ENCODE results near the gene ANKRD30BL.
"Not testable (repeated sequence)": the region's sequence is repeated elsewhere in the genome, so short reads cannot be mapped to it uniquely, and the experiment has no call there.

ANKRD30BL gene, protein sequence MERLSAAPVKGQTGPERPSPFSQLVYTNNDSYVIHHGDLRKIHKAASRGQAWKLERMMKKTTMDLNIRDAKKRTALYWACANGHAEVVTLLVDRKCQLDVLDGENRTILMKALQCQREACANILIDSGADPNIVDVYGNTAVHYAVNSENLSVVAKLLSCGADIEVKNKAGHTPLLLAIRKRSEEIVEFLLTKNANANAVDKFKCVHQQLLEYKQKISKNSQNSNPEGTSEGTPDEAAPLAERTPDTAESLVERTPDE

DNA sequence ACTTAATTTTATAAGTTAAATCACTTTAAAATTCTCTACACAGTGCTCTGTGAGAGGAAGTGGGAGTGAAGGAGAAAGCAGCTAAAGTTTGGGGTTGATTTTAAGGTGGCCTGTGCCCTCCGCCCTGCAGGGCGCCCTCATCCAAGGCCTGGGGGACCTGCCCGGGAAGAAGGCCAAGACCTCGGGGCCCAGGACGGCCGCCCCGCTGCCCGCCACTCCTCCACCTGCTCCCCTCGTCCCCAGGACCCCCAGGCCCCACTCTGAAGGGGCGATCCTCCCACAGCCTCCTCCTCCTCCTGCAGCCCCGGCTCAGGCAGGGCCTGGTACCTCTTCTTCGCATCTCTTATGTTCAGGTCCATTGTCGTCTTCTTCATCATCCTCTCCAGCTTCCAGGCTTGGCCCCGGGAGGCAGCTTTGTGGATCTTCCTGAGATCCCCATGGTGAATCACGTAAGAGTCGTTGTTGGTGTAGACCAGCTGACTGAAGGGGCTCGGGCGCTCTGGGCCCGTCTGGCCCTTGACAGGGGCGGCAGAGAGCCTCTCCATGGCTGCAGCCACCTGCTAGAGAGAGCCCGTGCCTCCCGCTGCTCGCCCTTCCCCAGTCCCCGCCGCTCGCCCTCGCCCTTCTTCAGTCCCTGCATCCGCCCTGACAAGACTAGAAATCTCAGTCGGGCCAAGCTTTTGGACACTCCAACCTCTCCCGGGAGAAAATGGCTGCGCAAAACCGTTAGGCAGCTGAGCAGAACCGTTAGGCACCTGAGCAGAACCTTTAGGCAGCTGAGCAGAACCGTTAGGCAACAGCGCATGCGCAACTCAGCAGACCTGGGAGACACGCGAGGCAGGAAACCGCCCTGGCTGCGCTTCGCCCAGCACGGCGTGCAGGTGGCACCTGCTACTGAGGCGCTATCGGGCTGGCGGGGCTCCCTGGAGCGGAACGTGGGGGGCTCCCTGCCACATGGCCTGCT is at the start of gene ANKRD30BL:
Gene ANKRD30BL, minus strand, starts transcription at position 792 of the 964 bp plus-strand sequence. Its CDS starts 247 bp downstream, at position 545.
- DNase-seq (ENCODE audit: low spot score); POLR2A ChIA-PET (ENCODE audit: low non-redundant PET); CTCF ChIA-PET: not testable (repeated sequence)

DNA sequence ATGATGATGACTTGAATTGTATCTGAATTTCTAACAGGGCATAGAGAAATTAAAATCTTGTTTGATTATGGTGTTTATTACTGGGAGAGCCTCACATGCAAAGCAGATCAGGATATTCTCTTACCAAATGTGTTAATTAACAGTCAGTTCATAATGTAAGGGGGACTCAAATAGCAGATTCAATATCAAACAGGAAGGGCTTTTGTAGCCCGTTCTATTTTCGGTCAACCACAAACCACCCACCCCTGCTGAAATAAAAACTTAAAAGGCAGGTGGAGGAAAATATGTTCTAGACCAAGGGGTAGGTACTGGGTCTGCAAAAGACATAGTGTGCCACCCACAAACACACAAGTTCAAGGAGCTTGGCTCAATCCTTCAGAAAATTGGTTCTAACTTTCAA is 41.1 kb upstream of the ANKRD30BL start:
- DNase-seq (ENCODE audit: low spot score); CTCF ChIA-PET; H3K27ac ChIP-seq; POLR2A ChIA-PET (ENCODE audit: low non-redundant PET): not testable (repeated sequence)

More for the DNA sequence above, at the start of gene ANKRD30BL:
- not testable (repeated sequence) for H3K27ac ChIP-seq

DNA sequence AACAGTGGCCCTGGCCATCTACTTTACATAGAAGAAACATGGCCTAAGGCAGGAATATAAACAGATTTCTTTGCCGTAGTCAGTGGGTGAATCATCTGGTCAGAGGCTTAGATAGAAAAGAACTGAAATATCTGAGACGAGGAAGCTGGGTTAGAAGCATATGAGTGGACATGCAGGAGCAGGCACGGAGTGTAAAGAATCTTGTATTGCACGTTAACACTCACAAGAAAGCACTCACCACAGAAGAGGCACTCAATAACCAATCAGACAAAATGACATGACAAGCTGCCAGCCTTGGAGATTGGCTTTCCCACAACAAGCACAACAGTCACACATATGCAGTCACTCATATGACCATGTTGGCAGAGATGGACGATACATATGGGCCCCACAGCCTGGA is 31.1 kb upstream of the ANKRD30BL start:
- CTCF ChIA-PET; H3K27ac ChIP-seq; DNase-seq (ENCODE audit: low spot score); POLR2A ChIA-PET (ENCODE audit: low non-redundant PET): not testable (repeated sequence)

GRCh38 chr2:132167100-132167499 is 5.3 kb upstream of the ANKRD30BL start:
- H3K27ac ChIP-seq; CTCF ChIA-PET; DNase-seq (ENCODE audit: low spot score); POLR2A ChIA-PET (ENCODE audit: low non-redundant PET): not testable (repeated sequence)

GRCh38 chr2:132162125-132162660 is 441 bp upstream of the ANKRD30BL start:
- H3K27ac ChIP-seq; DNase-seq (ENCODE audit: low spot score); CTCF ChIA-PET; POLR2A ChIA-PET (ENCODE audit: low non-redundant PET): not testable (repeated sequence)

DNA sequence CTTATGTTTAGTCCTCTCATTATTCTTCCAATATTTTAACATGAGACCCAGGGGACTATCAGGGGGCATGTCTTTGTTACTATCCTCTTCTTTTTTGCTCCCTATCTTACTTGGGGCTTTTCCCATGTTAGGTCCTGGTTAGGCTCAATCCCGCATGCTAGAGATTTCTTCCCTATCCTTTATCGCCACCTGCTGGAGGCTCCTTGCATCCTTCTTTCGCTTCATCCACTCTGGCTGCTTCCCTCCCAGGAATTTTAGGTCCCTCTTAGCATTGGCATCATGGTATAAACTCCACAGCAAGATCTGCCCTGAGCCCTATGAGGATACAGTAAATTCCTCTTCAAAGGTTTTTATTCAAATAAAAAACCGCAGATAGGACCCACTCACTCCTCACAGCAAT is 15.0 kb downstream of the ANKRD30BL start:
- CTCF ChIA-PET; H3K27ac ChIP-seq; POLR2A ChIA-PET (ENCODE audit: low non-redundant PET): not testable (repeated sequence)
- DNase-seq (ENCODE audit: low spot score): peak; percentile 2
- TF ChIP-seq CTCF (conservative IDR thresholded peaks at IDR 0.05; ENCODE audit: low read depth): peak; percentile 67

Data from RWPE1 (cell line).